Keratinocyte (primary cell): ENCODE data around the gene BEX4. TPM values are rescaled to one million over a fixed set of nuclear protein-coding genes. Genes with fewer than 3 reads are reported as not detected.

Experiments
- DNase-seq: peaks from one replicate; pipeline ENCODE4 v3.0.0-alpha.2; 2011; ENCODE audit warnings: low read depth, missing footprints, low spot score
- FAIRE-seq: peaks from 2 replicates; lab custom pipeline; 2011; peaks lifted over from hg19 to GRCh38; lab: Jason Lieb, UNC
- H2AFZ ChIP-seq: 2 replicates; pipeline ENCODE4 v1.6.0; 2012; ENCODE audit warnings: low read length, control low read depth, inconsistent platforms; ENCODE audit not compliant: control insufficient read depth
- H3K27ac ChIP-seq: 2 replicates; pipeline ENCODE4 v1.5.1; 2011; ENCODE audit warnings: low read length; ENCODE audit not compliant: control insufficient read depth, insufficient read depth
- H3K27me3 ChIP-seq: 3 replicates; pipeline ENCODE4 v1.6.0; 2011; ENCODE audit warnings: low read length; ENCODE audit not compliant: control insufficient read depth, insufficient read depth; ENCODE audit errors: extremely low read depth
- H3K36me3 ChIP-seq, 2 experiments: 2 replicates in 1 of 2; 3 replicates in 1 of 2; pipeline ENCODE4 v1.5.1; 2011; ENCODE audit warnings: low read length in 2 of 2, mild to moderate bottlenecking in 1 of 2; ENCODE audit not compliant: control insufficient read depth in 2 of 2, insufficient read depth in 2 of 2; ENCODE audit errors: extremely low read depth in 1 of 2
- H3K4me1 ChIP-seq: 3 replicates; pipeline ENCODE4 v1.5.1; 2011; ENCODE audit warnings: low read length; ENCODE audit not compliant: control insufficient read depth, insufficient read depth; ENCODE audit errors: extremely low read depth
- H3K4me2 ChIP-seq: 3 replicates; pipeline ENCODE4 v1.6.0; 2011; ENCODE audit warnings: low read depth, low read length; ENCODE audit not compliant: control insufficient read depth, insufficient read depth; ENCODE audit errors: extremely low read depth
- H3K4me3 ChIP-seq, 3 experiments: fragments of 200-600 bp in 1 of 3; sonication (generic) in 1 of 3; 2 replicates in 2 of 3; 3 replicates in 1 of 3; pipeline ENCODE4 v1.5.1; 2011 to 2016; ENCODE audit warnings: low read length in 3 of 3, mild to moderate bottlenecking in 3 of 3, control low read depth in 2 of 3, inconsistent platforms in 1 of 3, low read depth in 1 of 3, mixed read lengths in 1 of 3, mixed run types in 1 of 3, moderate library complexity in 1 of 3; ENCODE audit not compliant: control insufficient read depth in 2 of 3, insufficient read depth in 2 of 3; ENCODE audit errors: extremely low read depth in 1 of 3
- H3K79me2 ChIP-seq: 2 replicates; pipeline ENCODE4 v1.6.0; 2012; ENCODE audit warnings: low read length; ENCODE audit not compliant: control insufficient read depth, insufficient read depth
- H3K9ac ChIP-seq: 3 replicates; pipeline ENCODE4 v1.6.0; 2011; ENCODE audit warnings: low read length; ENCODE audit not compliant: control insufficient read depth, insufficient read depth; ENCODE audit errors: extremely low read depth
- H3K9me1 ChIP-seq: 3 replicates; pipeline ENCODE4 v1.6.0; 2011; ENCODE audit warnings: low read length; ENCODE audit not compliant: control insufficient read depth, insufficient read depth; ENCODE audit errors: extremely low read depth
- H3K9me3 ChIP-seq: 2 replicates; pipeline ENCODE4 v1.5.1; 2012; ENCODE audit warnings: low read depth, low read length; ENCODE audit not compliant: control insufficient read depth
- H4K20me1 ChIP-seq: 3 replicates; pipeline ENCODE4 v1.6.0; 2011; ENCODE audit warnings: low read length; ENCODE audit not compliant: control insufficient read depth, insufficient read depth; ENCODE audit errors: extremely low read depth
- EZH2 ChIP-seq: IDR thresholded peaks from one replicate; pipeline ENCODE4 v1.6.1; 2012; ENCODE audit warnings: inconsistent platforms, mild to moderate bottlenecking, low read length, moderate library complexity
- dilution Hi-C: fragments of 300-500 bp; cut with MboI; formaldehyde crosslinking; loops from one replicate; pipeline ENCODE4 v1.7.0; 2020; ENCODE audit warnings: low sequenced_read_pairs; ENCODE audit not compliant: extremely low pct_ligation_motif_present
- polyA plus RNA-seq, 5 experiments: library from polyadenylated mRNA; depleted of rRNA in 3 of 5; stranded (reverse) in 3 of 5; stranded (forward) in 1 of 5; unstranded in 1 of 5; fragments of >200 nt; gene quantifications; 1 replicate in 1 of 5; 2 replicates in 3 of 5; 3 replicates in 1 of 5; pipeline versions ENCODE4 v1.2.1 to v1.2.3, GENCODE V29; 2011 to 2012; ENCODE audit warnings: missing spikeins in 2 of 5, low read depth in 1 of 5, low replicate concordance in 1 of 5
- TF ChIP-seq, protein P1 (sequence below), 3 experiments: IDR thresholded peaks in 1 of 3; conservative IDR thresholded peaks in 1 of 3; optimal IDR thresholded peaks in 1 of 3; 2 replicates in 2 of 3; 3 replicates in 1 of 3; pipeline versions ENCODE3 to v1.5.1; 2011; ENCODE audit warnings: low read length in 3 of 3, mild to moderate bottlenecking in 3 of 3, moderate library complexity in 2 of 3, control low read depth in 1 of 3, inconsistent platforms in 1 of 3; ENCODE audit not compliant: insufficient read depth in 2 of 3; ENCODE audit errors: extremely low read depth in 1 of 3

BEX4 gene
- polyA plus RNA-seq, 1 donor (not counting 4 experiments of a cell fraction or from before 2014, with no cell fraction given), result 20.0 TPM

DNA sequence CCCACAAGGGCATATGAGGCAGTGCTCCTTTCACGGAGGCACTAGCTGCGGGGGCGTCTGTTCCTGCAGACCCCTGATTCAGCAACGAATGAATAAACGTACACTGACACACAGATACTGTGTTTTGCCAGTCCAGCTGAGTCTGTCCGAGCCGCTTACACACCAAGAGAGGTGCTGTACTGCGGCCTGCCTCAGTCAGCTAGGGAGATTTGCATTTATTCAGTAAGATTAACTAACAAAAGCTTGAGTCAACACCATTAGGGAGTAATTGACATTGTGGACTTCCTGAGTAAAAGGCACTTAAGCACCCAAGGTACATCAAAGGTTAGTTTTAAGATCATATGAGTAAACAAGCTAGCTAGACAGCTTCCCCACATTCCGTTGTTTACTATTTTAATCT is 31.0 kb upstream of the BEX4 start:
- peaks cover 5% of the 10 kb centered on the region for H3K27me3 ChIP-seq
- no peak for TF ChIP-seq EZH2
- TF ChIP-seq, protein P1, sequence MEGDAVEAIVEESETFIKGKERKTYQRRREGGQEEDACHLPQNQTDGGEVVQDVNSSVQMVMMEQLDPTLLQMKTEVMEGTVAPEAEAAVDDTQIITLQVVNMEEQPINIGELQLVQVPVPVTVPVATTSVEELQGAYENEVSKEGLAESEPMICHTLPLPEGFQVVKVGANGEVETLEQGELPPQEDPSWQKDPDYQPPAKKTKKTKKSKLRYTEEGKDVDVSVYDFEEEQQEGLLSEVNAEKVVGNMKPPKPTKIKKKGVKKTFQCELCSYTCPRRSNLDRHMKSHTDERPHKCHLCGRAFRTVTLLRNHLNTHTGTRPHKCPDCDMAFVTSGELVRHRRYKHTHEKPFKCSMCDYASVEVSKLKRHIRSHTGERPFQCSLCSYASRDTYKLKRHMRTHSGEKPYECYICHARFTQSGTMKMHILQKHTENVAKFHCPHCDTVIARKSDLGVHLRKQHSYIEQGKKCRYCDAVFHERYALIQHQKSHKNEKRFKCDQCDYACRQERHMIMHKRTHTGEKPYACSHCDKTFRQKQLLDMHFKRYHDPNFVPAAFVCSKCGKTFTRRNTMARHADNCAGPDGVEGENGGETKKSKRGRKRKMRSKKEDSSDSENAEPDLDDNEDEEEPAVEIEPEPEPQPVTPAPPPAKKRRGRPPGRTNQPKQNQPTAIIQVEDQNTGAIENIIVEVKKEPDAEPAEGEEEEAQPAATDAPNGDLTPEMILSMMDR (optimal IDR thresholded peaks at IDR 0.05 in 1 of 3, IDR thresholded peaks at IDR 0.05 in 1 of 3, conservative IDR thresholded peaks at IDR 0.05 in 1 of 3; ENCODE audit: extremely low read depth in 1 of 3, insufficient read depth in 2 of 3, low read length in 3 of 3), result no peak
- dilution Hi-C loops, result no loop called here

DNA sequence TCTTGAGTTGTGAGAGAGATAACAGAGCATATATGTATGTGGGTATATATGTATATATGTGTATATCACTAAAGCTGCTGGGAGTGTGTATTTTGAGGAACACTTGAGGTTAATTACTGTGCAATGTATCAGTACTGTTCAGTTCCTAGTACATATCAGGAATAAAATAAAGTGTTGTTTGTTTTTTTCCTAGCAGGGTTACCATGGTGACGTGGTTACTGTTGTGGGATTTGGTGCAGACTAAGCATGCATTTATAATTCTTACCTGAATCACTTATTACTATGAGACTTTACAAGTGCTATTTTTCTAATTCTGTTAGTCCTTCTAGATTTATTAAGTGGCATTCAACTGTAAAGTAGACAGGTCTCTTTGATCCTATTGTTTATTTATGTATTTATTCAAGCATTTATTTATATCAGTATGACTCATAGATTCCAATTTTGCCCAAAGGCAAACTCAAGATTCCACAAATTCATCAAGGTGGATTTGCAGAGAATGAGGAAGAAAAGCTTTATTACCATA is 26.9 kb upstream of the BEX4 start:
- H3K9me3 ChIP-seq, result no peaks in the 10 kb centered on the region
- dilution Hi-C loops, result no loop called here
- FAIRE-seq, result no peak
- no peaks in the 10 kb centered on the region for H3K36me3 ChIP-seq
- TF ChIP-seq, protein P1 (optimal IDR thresholded peaks at IDR 0.05 in 1 of 3, IDR thresholded peaks at IDR 0.05 in 1 of 3, conservative IDR thresholded peaks at IDR 0.05 in 1 of 3; ENCODE audit: extremely low read depth in 1 of 3, insufficient read depth in 2 of 3, low read length in 3 of 3), result no peak
- TF ChIP-seq EZH2, result no peak
- H3K4me1 ChIP-seq, result no peaks in the 10 kb centered on the region
- no peak overlapping the region for H3K27ac ChIP-seq
- DNase-seq, result no peak
- no peaks in the 10 kb centered on the region for H4K20me1 ChIP-seq
- H3K9me1 ChIP-seq, result no peaks in the 10 kb centered on the region
- no peak overlapping the region for H3K4me2 ChIP-seq
- H3K27me3 ChIP-seq, result no peaks in the 10 kb centered on the region
- no peak overlapping the region for H3K9ac ChIP-seq
- H2AFZ ChIP-seq, result no peak overlapping the region
- H3K79me2 ChIP-seq, result no peaks in the 10 kb centered on the region
- no peak overlapping the region for H3K4me3 ChIP-seq

More for the DNA sequence above, 31.0 kb upstream of the BEX4 start:
- no peak overlapping the region for H3K27ac ChIP-seq
- FAIRE-seq (no peak), DNase-seq (no peak)
- H2AFZ ChIP-seq, result no peak overlapping the region
- no peaks in the 10 kb centered on the region for H3K79me2 ChIP-seq
- no peak overlapping the region for H3K9ac ChIP-seq
- no peaks in the 10 kb centered on the region for H4K20me1 ChIP-seq
- H3K36me3 ChIP-seq, result no peaks in the 10 kb centered on the region
- no peaks in the 10 kb centered on the region for H3K4me1 ChIP-seq
- no peaks in the 10 kb centered on the region for H3K9me1 ChIP-seq
- no peaks in the 10 kb centered on the region for H3K9me3 ChIP-seq
- H3K4me3 ChIP-seq, result no peak overlapping the region
- no peak overlapping the region for H3K4me2 ChIP-seq
